ENCODE data around the gene MYH11. TPM values are rescaled to one million over a fixed set of nuclear protein-coding genes. Genes with fewer than 3 reads are reported as not detected.

The MYH11 gene
- total and polyA plus RNA-seq, 2 of the 13 experiments (the other 11 are each of a cell fraction or from before 2014, with no cell fraction given), result not detected

DNA sequence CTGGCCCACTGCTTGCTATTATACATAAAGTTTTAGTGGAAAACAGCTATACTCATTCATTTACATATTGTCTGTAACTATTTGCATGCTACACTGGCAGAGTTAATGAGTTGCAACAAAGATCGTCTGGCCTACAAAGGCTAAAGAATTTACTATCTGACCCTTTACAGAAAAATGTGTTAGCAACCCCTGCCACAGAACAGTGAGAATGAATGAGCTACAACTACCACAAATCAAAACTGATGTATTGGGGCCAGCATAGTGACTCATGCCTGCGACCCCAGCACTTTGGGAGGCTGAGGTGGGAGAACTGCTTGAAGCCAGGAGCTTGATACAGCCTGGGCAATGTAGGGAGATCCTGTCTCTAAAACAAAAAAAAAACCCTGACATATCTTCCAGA, 92.7 kb downstream of the MYH11 start:
- H3K79me2 ChIP-seq (ENCODE audit: insufficient read depth, low read length), result no peaks in the 10 kb centered on the region
- 9% methylated on average over 2 of the region's 2 CpGs for WGBS (ENCODE audit: low lambda C conversion rate)
- no peak overlapping the region for H2AFZ ChIP-seq (ENCODE audit: low read length)
- H3K4me2 ChIP-seq (ENCODE audit: low read depth, low read length), result no peak overlapping the region
- no peak for FAIRE-seq
- in situ Hi-C loops (cut with HindIII; ENCODE audit: extremely low pct_ligation_motif_present, low pct_unique_long_range_greater_than_20kb), result no loop called here
- H3K27me3 ChIP-seq (ENCODE audit: control insufficient read depth in 1 of 2, insufficient read depth in 2 of 2, low read length in 2 of 2), result no peaks in the 10 kb centered on the region; a peak in 2 of 5 replicates
- CTCF ChIA-PET (ENCODE audit: low intra/inter-chr PET ratio, low total read pairs), result no interaction called here
- intact Hi-C loops (cut with micrococcal nuclease; ENCODE audit: unreplicated experiment), result no loop called here
- no TSS peak for BruUV-seq (replicated peaks)
- no peak overlapping the region for H3K4me3 ChIP-seq (replicated peaks in 1 of 3; ENCODE audit: insufficient read depth in 1 of 3, low read depth in 2 of 3, low read length in 3 of 3)
- no peak for ATAC-seq
- no peaks in the 10 kb centered on the region for H3K9me3 ChIP-seq (ENCODE audit: low read length)
- TF ChIP-seq ZNF782 (CRISPR knock-in tag; IDR thresholded peaks at IDR 0.05; ENCODE audit: borderline replicate concordance), result no peak
- TF ChIP-seq BRCA1 (CRISPR knock-in tag; IDR thresholded peaks at IDR 0.05), result no peak
- TF ChIP-seq STAG1 (CRISPR knock-in tag; IDR thresholded peaks at IDR 0.05), result no peak
- TF ChIP-seq REXO4 (CRISPR knock-in tag; IDR thresholded peaks at IDR 0.05; ENCODE audit: borderline replicate concordance), result no peak
- no peak for TF ChIP-seq ATF7 (IDR thresholded peaks at IDR 0.05)
- no peak for TF ChIP-seq ATF7 (CRISPR knock-in tag; IDR thresholded peaks at IDR 0.05)
- no peak for TF ChIP-seq ZNF121 (CRISPR knock-in tag; IDR thresholded peaks at IDR 0.05)
- TF ChIP-seq, protein P1, sequence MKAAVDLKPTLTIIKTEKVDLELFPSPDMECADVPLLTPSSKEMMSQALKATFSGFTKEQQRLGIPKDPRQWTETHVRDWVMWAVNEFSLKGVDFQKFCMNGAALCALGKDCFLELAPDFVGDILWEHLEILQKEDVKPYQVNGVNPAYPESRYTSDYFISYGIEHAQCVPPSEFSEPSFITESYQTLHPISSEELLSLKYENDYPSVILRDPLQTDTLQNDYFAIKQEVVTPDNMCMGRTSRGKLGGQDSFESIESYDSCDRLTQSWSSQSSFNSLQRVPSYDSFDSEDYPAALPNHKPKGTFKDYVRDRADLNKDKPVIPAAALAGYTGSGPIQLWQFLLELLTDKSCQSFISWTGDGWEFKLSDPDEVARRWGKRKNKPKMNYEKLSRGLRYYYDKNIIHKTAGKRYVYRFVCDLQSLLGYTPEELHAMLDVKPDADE (CRISPR knock-in tag; IDR thresholded peaks at IDR 0.05), result no peak
- TF ChIP-seq WIZ (CRISPR knock-in tag; IDR thresholded peaks at IDR 0.05), result no peak
- TF ChIP-seq, protein P2, sequence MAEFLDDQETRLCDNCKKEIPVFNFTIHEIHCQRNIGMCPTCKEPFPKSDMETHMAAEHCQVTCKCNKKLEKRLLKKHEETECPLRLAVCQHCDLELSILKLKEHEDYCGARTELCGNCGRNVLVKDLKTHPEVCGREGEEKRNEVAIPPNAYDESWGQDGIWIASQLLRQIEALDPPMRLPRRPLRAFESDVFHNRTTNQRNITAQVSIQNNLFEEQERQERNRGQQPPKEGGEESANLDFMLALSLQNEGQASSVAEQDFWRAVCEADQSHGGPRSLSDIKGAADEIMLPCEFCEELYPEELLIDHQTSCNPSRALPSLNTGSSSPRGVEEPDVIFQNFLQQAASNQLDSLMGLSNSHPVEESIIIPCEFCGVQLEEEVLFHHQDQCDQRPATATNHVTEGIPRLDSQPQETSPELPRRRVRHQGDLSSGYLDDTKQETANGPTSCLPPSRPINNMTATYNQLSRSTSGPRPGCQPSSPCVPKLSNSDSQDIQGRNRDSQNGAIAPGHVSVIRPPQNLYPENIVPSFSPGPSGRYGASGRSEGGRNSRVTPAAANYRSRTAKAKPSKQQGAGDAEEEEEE (CRISPR knock-in tag; IDR thresholded peaks at IDR 0.05; ENCODE audit: borderline replicate concordance), result no peak
- TF ChIP-seq ARNT2 (CRISPR knock-in tag; IDR thresholded peaks at IDR 0.05; ENCODE audit: low read depth), result no peak
- no peak for TF ChIP-seq CHD4 (IDR thresholded peaks at IDR 0.05; ENCODE audit: borderline replicate concordance, low read length)
- TF ChIP-seq, protein P3, sequence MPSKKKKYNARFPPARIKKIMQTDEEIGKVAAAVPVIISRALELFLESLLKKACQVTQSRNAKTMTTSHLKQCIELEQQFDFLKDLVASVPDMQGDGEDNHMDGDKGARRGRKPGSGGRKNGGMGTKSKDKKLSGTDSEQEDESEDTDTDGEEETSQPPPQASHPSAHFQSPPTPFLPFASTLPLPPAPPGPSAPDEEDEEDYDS (CRISPR knock-in tag; IDR thresholded peaks at IDR 0.05), result no peak
- TF ChIP-seq FLYWCH1 (CRISPR knock-in tag; IDR thresholded peaks at IDR 0.05), result no peak
- TF ChIP-seq EHMT2 (IDR thresholded peaks at IDR 0.05; ENCODE audit: borderline replicate concordance, low read depth, low read length), result no peak
- no peak for TF ChIP-seq HOXA5 (CRISPR knock-in tag; IDR thresholded peaks at IDR 0.05)
- POLR2A ChIA-PET, result no interaction called here
- no peak for DNase-seq (ENCODE audit: low spot score)
- no peaks in the 10 kb centered on the region for H3K36me3 ChIP-seq (replicated peaks in 1 of 2; ENCODE audit: control insufficient read depth in 1 of 2, insufficient read depth in 2 of 2, low read length in 2 of 2)
- no peaks in the 10 kb centered on the region for H3K4me1 ChIP-seq (ENCODE audit: insufficient read depth, low read length)
- no peak overlapping the region for H3K27ac ChIP-seq (ENCODE audit: extremely low read length, insufficient read depth, low read length)
- H4K20me1 ChIP-seq (ENCODE audit: insufficient read depth, low read length), result no peaks in the 10 kb centered on the region
- H3K9ac ChIP-seq (ENCODE audit: insufficient read depth, low read depth, low read length), result no peak overlapping the region

Measured in HepG2 (cell line).